GM21717 (cell line): Measurements from ENCODE around the gene USP19.

Experiments
- ATAC-seq: cut with Tn5 transposase; IDR thresholded peaks from one replicate; pipeline ENCODE4 v1.9.1; 2021; ENCODE audit warnings: mild to moderate bottlenecking, moderate library complexity; ENCODE audit not compliant: unreplicated experiment

USP19 gene

DNA sequence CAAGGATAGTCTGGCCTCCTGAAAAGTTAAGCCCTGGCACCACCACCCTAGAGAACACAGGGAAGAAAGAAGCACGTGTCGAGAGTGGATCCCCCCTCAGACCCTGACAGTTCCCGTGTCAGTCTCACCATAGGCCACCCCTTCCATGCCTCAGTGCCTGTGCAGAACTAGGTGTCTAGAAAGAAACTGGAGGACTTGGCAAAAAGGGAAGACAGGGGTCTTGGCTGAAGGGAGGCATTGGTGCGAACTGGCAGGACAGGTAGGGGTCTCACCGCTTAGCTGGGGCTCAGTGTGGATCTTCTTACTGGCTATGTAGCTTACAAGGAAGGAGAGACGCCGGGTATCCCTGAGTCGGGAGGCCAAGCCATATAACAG lies 16.6 kb downstream of the USP19 start:
- ATAC-seq: no peak

DNA sequence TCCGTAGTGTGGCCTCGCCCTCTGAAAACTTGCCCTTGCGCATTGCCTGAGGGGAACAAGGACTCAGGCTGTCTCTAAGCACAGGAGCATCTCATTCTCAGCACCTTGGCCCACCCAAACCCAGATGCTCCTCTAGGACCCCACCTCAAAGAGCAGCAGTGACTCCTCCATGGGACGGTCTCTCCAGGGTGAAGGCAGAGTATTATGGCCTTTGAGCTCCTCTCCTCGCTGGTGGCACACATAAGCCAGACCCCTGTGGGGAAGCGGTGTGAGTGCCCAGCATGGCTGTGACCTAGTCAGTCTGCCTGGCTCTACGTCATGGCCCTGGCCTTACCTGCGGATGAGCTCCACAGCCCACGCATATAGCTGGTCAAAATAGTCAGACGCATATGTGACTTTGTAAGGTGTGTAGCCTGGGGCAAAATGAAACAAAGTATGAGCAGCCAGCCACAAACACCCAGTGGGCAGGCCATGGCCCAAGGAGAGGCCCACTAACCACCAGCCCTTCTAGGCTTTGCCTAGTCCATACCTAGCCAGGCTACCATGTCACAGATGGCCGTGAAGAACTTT lies 20.5 kb downstream of the USP19 start:
- ATAC-seq: no peak

DNA sequence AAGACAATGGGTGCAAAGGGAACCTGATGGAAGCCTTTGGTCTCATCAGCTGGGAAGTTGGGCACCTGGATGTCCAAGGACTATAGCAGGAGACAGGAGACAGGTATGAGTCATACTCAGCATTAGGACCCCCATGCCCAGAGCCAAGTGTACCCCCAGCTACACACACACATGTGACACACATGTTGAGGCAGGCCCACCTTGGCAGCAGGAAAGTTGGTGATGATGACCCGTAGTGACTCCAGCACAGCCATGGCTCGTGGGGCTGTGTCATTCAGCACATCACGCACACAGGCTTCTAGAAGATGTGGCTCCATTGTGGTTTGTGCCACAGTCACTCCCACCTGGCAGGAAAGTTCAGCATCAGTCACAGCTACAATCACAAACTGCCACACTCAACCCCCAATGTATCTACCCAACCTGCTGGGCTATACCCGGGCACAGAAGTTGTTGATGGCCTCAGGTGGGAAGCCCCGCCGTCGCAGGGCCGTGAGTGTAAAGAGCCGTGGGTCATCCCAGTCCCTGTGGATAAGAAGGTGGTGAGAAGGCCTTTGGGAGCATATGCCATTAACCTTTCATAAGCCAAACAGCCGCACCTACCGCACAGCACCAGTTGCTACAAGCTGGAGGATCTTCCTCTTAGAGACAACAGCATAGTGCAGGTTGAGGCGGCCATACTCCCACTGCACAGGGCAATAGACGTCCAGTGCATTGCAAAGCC lies 21.6 kb downstream of the USP19 start:
- no peak for ATAC-seq

DNA sequence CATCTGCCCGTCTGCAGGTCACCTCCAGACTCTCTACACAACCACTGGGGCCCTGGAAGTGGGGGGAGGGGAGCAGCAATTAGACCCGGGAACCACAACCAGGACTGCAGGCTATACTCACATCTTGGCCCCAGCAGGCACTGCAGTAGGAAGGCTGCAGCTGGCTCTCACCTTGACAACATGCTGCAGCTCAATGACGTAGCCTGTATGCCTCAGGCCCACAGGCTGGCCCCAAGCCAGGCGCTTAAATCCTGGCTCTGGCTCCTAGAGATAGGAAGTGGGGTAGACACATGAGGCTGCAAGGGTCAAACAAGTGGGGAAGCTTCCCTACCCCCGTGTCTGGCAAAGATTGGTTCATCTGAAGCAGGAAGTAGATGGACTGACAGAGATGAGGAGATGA lies 22.2 kb downstream of the USP19 start:
- ATAC-seq: no peak

DNA sequence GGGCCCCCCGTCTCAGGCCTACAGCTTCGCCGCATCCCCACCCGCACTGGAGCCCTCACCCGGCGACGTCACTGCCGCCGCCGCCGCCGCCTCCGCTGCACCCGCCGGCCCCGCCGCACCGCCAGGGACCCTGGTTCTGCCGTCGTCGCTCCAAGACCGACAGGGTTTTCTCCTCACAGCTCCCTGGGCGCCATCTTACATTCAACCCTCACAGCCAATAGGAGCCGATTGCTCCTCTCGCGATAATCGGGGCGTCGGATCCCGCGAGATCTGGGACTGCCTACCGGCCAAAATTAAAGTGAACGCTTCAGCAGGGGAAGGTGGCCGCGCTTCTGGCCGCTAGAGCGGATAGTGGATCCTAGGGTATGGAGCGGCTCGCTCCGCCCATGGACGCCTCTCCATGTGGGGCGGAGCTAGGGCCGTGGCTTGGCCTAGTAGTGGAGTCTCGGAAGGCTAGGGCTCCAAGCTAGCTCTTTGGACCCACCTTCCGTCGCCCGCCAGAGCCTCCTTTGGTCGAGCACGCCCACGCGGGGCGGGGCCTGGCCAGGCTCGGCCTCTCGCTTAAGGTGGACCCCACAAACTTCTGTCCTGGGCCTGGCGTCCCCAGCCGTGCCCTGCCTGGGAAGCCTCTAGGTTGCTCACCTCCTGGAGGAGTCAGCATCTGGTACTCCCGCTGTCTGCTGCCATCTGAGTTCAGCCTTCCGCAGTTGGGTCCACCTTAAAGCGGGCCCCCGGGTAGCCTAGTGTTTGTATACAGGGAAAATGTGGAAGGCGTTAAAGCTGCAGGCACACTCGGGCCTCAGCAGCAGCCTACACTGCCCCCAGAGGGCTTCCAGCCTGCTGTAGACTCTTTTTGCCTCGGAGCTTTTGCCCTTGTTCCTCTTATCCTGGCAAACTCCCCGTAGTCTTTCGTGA lies 26.5 kb downstream of the USP19 start, which contains the start of gene QRICH1:
QRICH1 (minus strand) TSS at position 219 of the 915 bp plus-strand sequence. CDS start 17,054 bp downstream, outside the sequence.
- ATAC-seq: peak; percentile 73

DNA sequence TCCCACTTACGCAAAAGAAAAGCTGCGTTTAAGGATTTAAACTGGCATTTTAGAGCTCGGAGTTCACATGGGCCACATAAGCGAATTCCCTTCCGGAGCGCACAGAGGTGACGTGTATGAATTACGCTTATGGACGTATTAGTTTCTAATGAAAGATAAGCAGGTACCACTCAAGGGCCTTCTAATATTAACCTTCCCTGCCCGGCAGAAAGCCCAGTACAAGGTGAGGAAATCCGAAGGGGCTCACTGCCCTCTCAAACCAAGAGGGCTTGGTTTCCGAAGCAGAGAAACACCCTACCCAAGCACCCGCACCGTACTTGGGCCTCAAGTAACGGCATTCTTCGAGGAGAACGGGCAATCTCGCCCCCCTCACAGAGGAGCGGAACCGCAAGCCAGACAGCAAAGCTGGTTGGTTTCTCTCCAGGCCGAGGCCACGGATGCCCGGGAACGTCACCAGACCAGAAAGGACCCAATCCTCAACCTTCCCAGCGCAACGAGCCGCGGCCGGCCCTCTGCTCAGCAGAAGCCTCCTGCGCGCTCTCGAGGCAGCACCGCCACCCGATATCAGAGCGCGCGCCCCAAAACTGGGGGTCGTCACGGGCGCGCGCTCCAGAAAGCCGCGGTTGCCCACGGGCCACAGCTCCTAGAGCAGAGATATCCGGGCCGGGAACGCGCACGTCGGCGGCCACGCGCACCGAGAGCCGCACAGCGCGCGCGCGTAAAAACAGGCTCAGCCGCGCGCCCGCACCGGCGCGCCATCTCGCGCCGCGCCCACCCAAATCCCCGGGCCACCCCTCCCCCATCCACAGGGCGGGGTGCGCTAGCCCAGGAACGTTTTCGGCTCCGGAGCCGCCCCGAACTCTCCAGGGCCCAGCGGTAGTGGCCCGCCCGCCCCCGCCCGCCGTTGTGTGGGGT lies 27.4 kb downstream of the USP19 start:
- ATAC-seq: peak; percentile 32

DNA sequence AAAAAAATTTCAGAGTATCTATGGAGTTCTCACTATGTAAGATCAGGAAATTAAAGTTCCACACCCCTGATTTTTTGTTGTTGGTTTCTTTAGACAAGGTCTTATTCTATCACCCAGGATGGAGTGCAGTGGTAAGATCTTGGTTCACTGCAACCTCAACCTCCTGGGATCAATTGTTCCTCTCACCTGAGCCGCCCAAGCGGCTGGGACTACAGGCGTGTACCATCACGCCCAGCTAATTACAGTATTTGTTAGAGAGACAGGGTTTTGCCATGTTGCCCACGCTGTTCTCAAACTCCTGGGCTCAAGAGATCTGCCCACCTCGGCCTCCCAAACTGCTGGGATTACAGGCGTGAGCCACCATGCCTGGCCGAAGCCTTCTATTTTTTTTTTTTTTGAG lies 39.2 kb downstream of the USP19 start:
- no peak for ATAC-seq

DNA sequence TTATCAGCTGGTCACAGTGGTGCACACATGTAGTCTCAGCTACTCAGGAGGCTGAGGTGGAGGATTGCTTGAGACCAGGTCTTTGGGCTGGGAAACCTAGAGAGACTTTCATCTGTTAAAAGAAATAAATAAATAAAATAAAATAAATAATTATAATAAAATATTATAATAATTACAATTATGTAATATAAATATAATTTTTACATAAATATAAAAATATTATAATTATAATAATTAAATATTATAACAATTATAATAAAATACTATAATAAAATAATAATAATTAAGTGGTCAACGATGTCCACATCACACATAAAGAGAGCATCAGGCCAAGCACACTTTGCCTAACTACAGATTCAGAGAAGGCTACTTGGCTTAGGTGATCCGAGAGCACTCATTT lies 41.4 kb downstream of the USP19 start:
- no peak for ATAC-seq

DNA sequence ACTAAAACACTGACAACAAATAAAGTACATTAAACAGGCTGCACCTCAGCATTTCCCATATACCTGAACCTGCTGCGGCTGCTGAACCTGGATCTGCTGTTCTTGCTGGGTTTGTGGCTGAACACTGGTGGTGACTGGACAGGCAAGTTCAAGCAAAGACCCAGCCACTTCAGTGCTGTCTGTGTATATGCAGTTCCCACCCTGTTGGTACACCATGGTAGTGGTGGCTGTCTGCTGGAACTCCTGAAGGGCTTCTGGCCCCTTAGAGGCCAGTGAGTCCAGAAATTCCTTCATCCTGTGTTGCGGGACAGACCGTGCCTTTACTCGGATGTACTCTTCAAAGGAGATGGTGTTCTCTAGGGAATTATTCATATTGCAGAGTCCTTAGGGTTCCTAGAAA lies 44.0 kb downstream of the USP19 start:
- no peak for ATAC-seq

DNA sequence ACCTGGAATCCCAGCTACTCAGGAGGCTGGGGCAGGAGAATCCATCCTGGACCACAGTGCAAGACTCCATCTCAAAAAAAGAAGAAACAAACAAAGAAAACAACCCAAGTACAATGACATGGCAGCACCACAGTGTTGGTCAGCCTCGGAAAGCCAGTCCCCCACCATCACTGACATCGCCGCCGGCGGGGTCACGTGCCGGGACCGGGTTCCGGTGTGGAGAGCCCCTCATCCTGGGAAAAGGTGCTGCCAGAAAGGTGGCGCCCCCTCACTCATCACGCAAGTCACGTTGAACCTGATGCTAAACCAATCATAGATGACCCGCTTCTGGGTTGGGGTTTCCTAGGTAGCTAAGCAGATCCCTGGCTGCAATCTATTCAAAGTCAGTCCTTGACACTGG lies 44.5 kb downstream of the USP19 start:
- no peak for ATAC-seq
